C4-2B (cell line): ENCODE measurements around the gene FAM20A.

ENCODE experiments used
- ZFX ChIP-seq: fragments of 450-650 bp; IDR thresholded peaks from 2 replicates; pipeline ENCODE4 v1.6.1; 2017
- TF ChIP-seq, protein P1 (sequence below): fragments of 450-650 bp; conservative IDR thresholded peaks from 2 replicates; pipeline ENCODE4 v1.5.1; 2017; ENCODE audit warnings: mild to moderate bottlenecking

DNA sequence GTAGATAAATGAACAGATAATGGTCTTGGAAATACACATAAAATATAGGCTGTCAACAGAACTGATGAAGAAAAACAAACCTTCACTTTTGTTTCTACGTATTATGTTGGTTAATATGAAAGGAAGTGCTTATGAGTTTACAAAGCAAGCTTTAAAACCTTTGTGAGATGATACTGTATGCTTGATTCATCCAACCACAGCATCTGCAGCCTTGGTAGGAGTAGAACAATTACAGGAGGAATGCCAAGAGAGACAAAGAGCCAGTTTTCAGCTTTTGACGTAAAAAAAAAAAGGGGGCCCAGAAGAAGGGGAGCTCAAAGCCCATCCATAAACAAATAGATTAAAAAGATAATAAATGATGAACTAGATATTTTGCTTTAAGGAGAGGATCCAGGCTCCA, 13.3 kb downstream of the FAM20A start:
- TF ChIP-seq, protein P1, sequence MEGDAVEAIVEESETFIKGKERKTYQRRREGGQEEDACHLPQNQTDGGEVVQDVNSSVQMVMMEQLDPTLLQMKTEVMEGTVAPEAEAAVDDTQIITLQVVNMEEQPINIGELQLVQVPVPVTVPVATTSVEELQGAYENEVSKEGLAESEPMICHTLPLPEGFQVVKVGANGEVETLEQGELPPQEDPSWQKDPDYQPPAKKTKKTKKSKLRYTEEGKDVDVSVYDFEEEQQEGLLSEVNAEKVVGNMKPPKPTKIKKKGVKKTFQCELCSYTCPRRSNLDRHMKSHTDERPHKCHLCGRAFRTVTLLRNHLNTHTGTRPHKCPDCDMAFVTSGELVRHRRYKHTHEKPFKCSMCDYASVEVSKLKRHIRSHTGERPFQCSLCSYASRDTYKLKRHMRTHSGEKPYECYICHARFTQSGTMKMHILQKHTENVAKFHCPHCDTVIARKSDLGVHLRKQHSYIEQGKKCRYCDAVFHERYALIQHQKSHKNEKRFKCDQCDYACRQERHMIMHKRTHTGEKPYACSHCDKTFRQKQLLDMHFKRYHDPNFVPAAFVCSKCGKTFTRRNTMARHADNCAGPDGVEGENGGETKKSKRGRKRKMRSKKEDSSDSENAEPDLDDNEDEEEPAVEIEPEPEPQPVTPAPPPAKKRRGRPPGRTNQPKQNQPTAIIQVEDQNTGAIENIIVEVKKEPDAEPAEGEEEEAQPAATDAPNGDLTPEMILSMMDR: no peak
- TF ChIP-seq ZFX: no peak
